ENCODE results near the gene LCN6. TPM values are rescaled to one million over a fixed set of nuclear protein-coding genes. Genes with fewer than 3 reads are reported as not detected.

LCN6 gene
- total and polyA plus RNA-seq, 9 of the 15 experiments (the other 6 are each of a cell fraction or from before 2014, with no cell fraction given), result 0.10 to 0.45 (median 0.37) TPM; not detected in 5

DNA sequence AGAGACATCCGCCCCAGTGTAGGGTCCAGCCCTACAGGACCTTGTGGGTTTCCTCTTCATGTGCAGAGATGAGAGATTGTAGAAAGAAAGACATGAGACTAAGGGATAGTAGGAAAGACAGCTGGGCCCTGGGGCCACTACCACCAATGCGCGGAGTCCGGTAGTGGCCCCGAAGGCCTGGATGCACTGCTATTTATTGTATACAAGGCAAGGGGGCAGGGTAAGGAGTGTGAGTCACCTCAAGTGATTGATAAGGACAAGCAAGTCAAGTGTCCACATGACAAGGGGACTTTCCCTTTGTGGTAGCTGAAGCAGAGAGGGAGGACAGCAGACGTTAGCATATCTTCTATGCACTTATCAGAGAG lies 36.7 kb upstream of the LCN6 start (continued):
- TF ChIP-seq BRCA1 (IDR thresholded peaks at IDR 0.05) (no peak), BRCA1 (CRISPR knock-in tag; IDR thresholded peaks at IDR 0.05) (no peak), MTA3 (IDR thresholded peaks at IDR 0.05; ENCODE audit: borderline replicate concordance) (no peak), GABPA (tag; conservative IDR thresholded peaks at IDR 0.05; ENCODE audit: low read depth) (no peak), ZNF766 (CRISPR knock-in tag; conservative IDR thresholded peaks at IDR 0.05) (peak; percentile 34; the same call in 1 of the 2 replicates), XRCC5 (IDR thresholded peaks at IDR 0.05; ENCODE audit: low read depth, low read length) (no peak), ZFP36 (IDR thresholded peaks at IDR 0.05; ENCODE audit: low read depth, low read length, partially characterized antibody) (no peak), PRDM10 (IDR thresholded peaks at IDR 0.05; ENCODE audit: partially characterized antibody) (no peak), FOXO4 (CRISPR knock-in tag; IDR thresholded peaks at IDR 0.05) (no peak), ZNF717 (CRISPR knock-in tag; IDR thresholded peaks at IDR 0.05) (no peak), GATA2 (CRISPR knock-in tag; IDR thresholded peaks at IDR 0.05) (no peak), NFIX (CRISPR knock-in tag; IDR thresholded peaks at IDR 0.05; ENCODE audit: low read depth) (no peak), CREBBP (IDR thresholded peaks at IDR 0.05; ENCODE audit: low read depth, low read length) (no peak), L3MBTL2 (IDR thresholded peaks at IDR 0.05) (peak; percentile 45)
- TF ChIP-seq, protein P1, sequence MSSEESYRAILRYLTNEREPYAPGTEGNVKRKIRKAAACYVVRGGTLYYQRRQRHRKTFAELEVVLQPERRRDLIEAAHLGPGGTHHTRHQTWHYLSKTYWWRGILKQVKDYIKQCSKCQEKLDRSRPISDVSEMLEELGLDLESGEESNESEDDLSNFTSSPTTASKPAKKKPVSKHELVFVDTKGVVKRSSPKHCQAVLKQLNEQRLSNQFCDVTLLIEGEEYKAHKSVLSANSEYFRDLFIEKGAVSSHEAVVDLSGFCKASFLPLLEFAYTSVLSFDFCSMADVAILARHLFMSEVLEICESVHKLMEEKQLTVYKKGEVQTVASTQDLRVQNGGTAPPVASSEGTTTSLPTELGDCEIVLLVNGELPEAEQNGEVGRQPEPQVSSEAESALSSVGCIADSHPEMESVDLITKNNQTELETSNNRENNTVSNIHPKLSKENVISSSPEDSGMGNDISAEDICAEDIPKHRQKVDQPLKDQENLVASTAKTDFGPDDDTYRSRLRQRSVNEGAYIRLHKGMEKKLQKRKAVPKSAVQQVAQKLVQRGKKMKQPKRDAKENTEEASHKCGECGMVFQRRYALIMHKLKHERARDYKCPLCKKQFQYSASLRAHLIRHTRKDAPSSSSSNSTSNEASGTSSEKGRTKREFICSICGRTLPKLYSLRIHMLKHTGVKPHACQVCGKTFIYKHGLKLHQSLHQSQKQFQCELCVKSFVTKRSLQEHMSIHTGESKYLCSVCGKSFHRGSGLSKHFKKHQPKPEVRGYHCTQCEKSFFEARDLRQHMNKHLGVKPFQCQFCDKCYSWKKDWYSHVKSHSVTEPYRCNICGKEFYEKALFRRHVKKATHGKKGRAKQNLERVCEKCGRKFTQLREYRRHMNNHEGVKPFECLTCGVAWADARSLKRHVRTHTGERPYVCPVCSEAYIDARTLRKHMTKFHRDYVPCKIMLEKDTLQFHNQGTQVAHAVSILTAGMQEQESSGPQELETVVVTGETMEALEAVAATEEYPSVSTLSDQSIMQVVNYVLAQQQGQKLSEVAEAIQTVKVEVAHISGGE (CRISPR knock-in tag; IDR thresholded peaks at IDR 0.05), result peak in 1 of 3 experiments; percentile 46; a peak in 1 of 6 replicates
- TF ChIP-seq, protein P2, sequence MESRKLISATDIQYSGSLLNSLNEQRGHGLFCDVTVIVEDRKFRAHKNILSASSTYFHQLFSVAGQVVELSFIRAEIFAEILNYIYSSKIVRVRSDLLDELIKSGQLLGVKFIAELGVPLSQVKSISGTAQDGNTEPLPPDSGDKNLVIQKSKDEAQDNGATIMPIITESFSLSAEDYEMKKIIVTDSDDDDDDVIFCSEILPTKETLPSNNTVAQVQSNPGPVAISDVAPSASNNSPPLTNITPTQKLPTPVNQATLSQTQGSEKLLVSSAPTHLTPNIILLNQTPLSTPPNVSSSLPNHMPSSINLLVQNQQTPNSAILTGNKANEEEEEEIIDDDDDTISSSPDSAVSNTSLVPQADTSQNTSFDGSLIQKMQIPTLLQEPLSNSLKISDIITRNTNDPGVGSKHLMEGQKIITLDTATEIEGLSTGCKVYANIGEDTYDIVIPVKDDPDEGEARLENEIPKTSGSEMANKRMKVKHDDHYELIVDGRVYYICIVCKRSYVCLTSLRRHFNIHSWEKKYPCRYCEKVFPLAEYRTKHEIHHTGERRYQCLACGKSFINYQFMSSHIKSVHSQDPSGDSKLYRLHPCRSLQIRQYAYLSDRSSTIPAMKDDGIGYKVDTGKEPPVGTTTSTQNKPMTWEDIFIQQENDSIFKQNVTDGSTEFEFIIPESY (CRISPR knock-in tag; IDR thresholded peaks at IDR 0.05), result no peak

Data from K562 (cell line).